GM12801 (cell line): Measurements from ENCODE around the gene WFIKKN2.

Experiments used
- CTCF ChIP-seq: IDR thresholded peaks from one replicate; pipeline ENCODE4 v1.5.1; 2011; ENCODE audit warnings: control low read depth; ENCODE audit not compliant: insufficient read length; ENCODE audit errors: extremely low read depth

Gene WFIKKN2

GRCh38 chr17:50824429-50824828 is 11.0 kb upstream of the WFIKKN2 start:
- TF ChIP-seq CTCF, result no peak

GRCh38 chr17:50825188-50825587 is 10.2 kb upstream of the WFIKKN2 start:
- no peak for TF ChIP-seq CTCF

GRCh38 chr17:50828508-50829170 is 6.7 kb upstream of the WFIKKN2 start:
- no peak for TF ChIP-seq CTCF

DNA sequence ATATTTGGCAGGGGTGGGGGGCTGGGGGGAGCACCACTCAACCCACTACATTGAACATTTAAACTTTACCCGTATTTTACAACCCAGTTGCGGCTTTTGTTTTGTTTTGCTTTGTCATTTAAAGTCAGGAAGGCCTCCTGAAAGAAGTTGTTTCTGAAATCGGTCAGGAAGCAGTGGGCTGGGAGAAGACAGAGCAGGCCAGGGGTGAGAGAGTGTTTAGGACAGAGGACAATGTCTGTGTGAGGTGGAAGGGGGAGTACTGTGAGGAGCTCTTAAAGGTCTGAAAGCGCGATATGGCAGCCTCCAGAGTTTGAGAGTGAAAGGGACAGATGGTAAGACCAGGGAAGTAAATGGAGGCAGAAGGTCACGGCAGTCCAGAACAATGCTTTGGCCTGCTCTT is 6.1 kb upstream of the WFIKKN2 start:
- TF ChIP-seq CTCF, result no peak

DNA sequence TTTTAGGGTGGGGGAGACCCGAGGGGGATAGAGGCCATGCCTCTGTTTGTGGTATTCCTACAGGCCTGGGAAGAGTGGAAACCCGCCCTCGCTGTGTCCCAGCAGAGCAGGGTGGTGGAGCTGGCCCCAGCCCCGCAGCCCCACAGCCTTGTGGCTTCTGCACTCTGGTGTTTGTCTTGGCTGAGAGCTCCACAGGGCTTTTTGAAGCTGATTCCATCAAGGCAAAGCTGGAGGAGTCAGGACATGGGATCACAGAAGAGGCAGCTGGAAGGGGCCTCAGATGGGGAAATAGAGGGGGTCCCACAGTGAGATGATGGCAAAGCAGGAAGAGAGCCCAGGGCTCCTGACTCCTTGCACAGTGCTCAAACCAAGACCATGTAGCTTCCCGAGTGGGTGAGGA is 5.0 kb upstream of the WFIKKN2 start:
- no peak for TF ChIP-seq CTCF

GRCh38 chr17:50830994-50831393 is 4.4 kb upstream of the WFIKKN2 start:
- no peak for TF ChIP-seq CTCF

DNA sequence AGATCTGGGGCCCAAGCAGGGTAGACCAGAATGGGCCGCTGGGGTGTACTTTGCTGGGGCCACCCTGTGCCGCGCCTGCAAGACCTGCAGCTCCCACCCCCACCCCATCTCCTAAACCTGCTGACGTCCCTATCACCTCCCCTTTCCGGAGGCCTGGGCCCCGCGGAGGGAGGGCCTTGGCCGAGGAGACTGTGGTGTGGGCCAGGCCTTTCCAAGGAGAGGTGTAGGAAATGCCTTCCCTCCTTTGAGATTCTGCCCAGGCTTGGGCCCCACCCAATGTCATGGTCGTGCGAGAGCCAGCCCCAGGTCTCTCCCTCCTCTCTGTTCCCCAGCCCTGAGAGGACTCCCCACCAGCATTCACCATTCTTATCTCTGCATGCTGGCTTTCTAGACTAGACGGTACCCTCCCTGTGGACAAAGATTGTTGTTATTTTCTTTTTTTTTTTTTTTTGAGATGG is 3.9 kb upstream of the WFIKKN2 start:
- no peak for TF ChIP-seq CTCF

DNA sequence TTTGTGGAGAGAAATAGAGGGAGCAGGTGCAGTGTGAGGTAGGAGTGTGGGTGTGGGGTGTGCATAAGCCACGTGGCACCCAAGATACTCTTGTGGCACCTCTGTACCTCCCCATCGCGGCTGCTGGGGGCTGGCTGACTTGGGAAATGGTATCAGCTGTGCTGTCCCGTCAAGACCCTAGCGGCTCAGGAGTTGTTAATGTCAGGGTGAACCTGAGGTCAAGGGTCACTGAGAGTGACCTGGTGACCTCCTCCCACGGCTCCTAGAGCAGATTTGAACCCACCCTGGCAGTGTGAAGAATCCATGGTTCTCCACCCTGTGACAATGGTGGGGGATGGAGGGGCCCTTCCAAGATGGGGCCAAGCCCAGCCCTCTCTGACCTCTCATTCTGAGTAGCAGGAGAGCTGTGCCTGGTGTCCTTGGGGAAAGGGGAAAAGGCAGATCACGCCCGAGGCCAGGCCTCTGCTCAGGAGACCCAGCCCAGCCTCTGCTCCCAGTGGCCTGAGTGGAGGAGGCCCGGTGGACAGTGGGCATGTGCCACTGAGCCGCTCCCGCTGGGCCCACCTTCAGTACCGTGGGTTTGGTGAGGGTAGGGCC is 3.0 kb upstream of the WFIKKN2 start:
- TF ChIP-seq CTCF, result no peak
